Osteoblast (primary cell): ENCODE data around the gene CD226. TPM values are rescaled to one million over a fixed set of nuclear protein-coding genes. Genes with fewer than 3 reads are reported as not detected.

Experiments
- DNase-seq: peaks from one replicate; pipeline ENCODE4 v3.0.0; 2011; ENCODE audit warnings: low spot score, mixed read lengths; ENCODE audit not compliant: insufficient read length; ENCODE audit errors: missing footprints
- H2AFZ ChIP-seq: 2 replicates; pipeline ENCODE4 v1.6.0; 2011; ENCODE audit warnings: mild to moderate bottlenecking, low read length
- H3K27ac ChIP-seq: 2 replicates; pipeline ENCODE4 v1.5.1; 2011; ENCODE audit warnings: mild to moderate bottlenecking, low read depth, low read length, moderate library complexity
- H3K27me3 ChIP-seq: 2 replicates; pipeline ENCODE4 v1.6.0; 2012; ENCODE audit warnings: mild to moderate bottlenecking, control low read depth, inconsistent platforms, low read length, moderate library complexity; ENCODE audit not compliant: insufficient read depth
- H3K36me3 ChIP-seq: 2 replicates; pipeline ENCODE4 v1.5.1; 2011; ENCODE audit warnings: mild to moderate bottlenecking, low read length, control low read depth, moderate library complexity; ENCODE audit not compliant: insufficient read depth
- H3K4me1 ChIP-seq: 2 replicates; pipeline ENCODE4 v1.5.1; 2011; ENCODE audit warnings: mild to moderate bottlenecking, low read length, control low read depth, moderate library complexity; ENCODE audit not compliant: insufficient read depth
- H3K4me2 ChIP-seq: 2 replicates; pipeline ENCODE4 v1.6.0; 2011; ENCODE audit warnings: mild to moderate bottlenecking, low read length; ENCODE audit not compliant: insufficient read depth
- H3K4me3 ChIP-seq: fragments of 200-600 bp; sonication (generic); 3 replicates; pipeline ENCODE4 v1.5.1; 2012; ENCODE audit warnings: mild to moderate bottlenecking, low read length, inconsistent platforms; ENCODE audit not compliant: insufficient read depth
- H3K79me2 ChIP-seq: 2 replicates; pipeline ENCODE4 v1.6.0; 2012; ENCODE audit warnings: mild to moderate bottlenecking, low read length, control low read depth, inconsistent platforms; ENCODE audit not compliant: insufficient read depth
- H3K9me3 ChIP-seq: 2 replicates; pipeline ENCODE4 v1.5.1; 2011; ENCODE audit warnings: low read depth, low read length, control low read depth
- H4K20me1 ChIP-seq: 2 replicates; pipeline ENCODE4 v1.6.0; 2012; ENCODE audit warnings: mild to moderate bottlenecking, low read length, control low read depth; ENCODE audit not compliant: insufficient read depth
- CTCF ChIP-seq: IDR thresholded peaks from 2 replicates; pipeline ENCODE4 v1.5.1; 2011; ENCODE audit warnings: mild to moderate bottlenecking, low read depth, low read length, moderate library complexity; ENCODE audit errors: extremely low read depth
- total RNA-seq: library from RNA; depleted of rRNA; stranded (reverse); fragments of >200 nt; gene quantifications from 2 replicates; pipeline ENCODE4 v1.2.3, GENCODE V29; 2012

The CD226 gene
- total RNA-seq, 1 donor: 0.36 TPM

GRCh38 chr18:69814861-69815385 lies 132.8 kb downstream of the CD226 start:
- Histone ChIP-seq H3K9me3 (no peaks in the 10 kb centered on the region), H3K4me2 (no peak overlapping the region), H3K27me3 (no peaks in the 10 kb centered on the region), H4K20me1 (no peaks in the 10 kb centered on the region), H3K4me1 (no peaks in the 10 kb centered on the region), H3K27ac (no peak overlapping the region), H2AFZ (no peak overlapping the region), H3K79me2 (no peaks in the 10 kb centered on the region), H3K4me3 (no peak overlapping the region), H3K36me3 (no peaks in the 10 kb centered on the region)
- no peak for DNase-seq
- no peak for TF ChIP-seq CTCF

- Histone ChIP-seq H3K79me2 (no peaks in the 10 kb centered on the region), H3K9me3 (no peaks in the 10 kb centered on the region), H3K4me1 (no peaks in the 10 kb centered on the region), H3K36me3 (no peaks in the 10 kb centered on the region), H4K20me1 (no peaks in the 10 kb centered on the region), H3K4me3 (no peak overlapping the region), H3K4me2 (no peak overlapping the region), H2AFZ (no peak overlapping the region), H3K27ac (no peak overlapping the region), H3K27me3 (no peaks in the 10 kb centered on the region)
- no peak for DNase-seq
- no peak for TF ChIP-seq CTCF
Observed at GRCh38 chr18:69813559-69813958, 134.1 kb downstream of the CD226 start.

- H3K4me2 ChIP-seq: no peak overlapping the region
- no peaks in the 10 kb centered on the region for H3K27me3 ChIP-seq
- no peak for DNase-seq
- no peaks in the 10 kb centered on the region for H3K4me1 ChIP-seq
- H2AFZ ChIP-seq: no peak overlapping the region
- H3K79me2 ChIP-seq: no peaks in the 10 kb centered on the region
- no peaks in the 10 kb centered on the region for H3K36me3 ChIP-seq
- H3K27ac ChIP-seq: no peak overlapping the region
- H3K4me3 ChIP-seq: no peak overlapping the region
- no peak for TF ChIP-seq CTCF
- no peaks in the 10 kb centered on the region for H3K9me3 ChIP-seq
- no peaks in the 10 kb centered on the region for H4K20me1 ChIP-seq
Observed at GRCh38 chr18:69808399-69808798, 139.3 kb downstream of the CD226 start.

- Histone ChIP-seq H4K20me1 (no peaks in the 10 kb centered on the region), H2AFZ (no peak overlapping the region), H3K27me3 (no peaks in the 10 kb centered on the region), H3K36me3 (no peaks in the 10 kb centered on the region), H3K79me2 (no peaks in the 10 kb centered on the region), H3K27ac (no peak overlapping the region), H3K4me2 (no peak overlapping the region), H3K4me3 (no peak overlapping the region), H3K4me1 (no peaks in the 10 kb centered on the region), H3K9me3 (no peaks in the 10 kb centered on the region)
- no peak for DNase-seq
- no peak for TF ChIP-seq CTCF
Observed at GRCh38 chr18:69804776-69805501, 142.7 kb downstream of the CD226 start.
